Activated naive CD8-positive, alpha-beta T cell treated with anti-CD3 and anti-CD28 coated beads, Interleukin-2, amount 50 U/mL, for 24 hours (primary cell): ENCODE data around the gene ITIH5.
A peak's percentile ranks its signal among the peaks of the same experiment; 100 is the strongest.

Experiments
- ATAC-seq: fragments of 150-1000 bp; cut with Tn5 transposase; one replicate; pipeline ENCODE4 v1.10.0; 2021
- DNase-seq: peaks from one replicate; pipeline ENCODE4 v3.0.0; 2021
- H3K27ac Mint-ChIP-seq: one replicate; pipeline ENCODE4 v1.8.0; 2021; ENCODE audit warnings: mild to moderate bottlenecking, mixed read lengths
- H3K27me3 Mint-ChIP-seq: one replicate; pipeline ENCODE4 v1.8.0; 2021; ENCODE audit warnings: mixed read lengths
- H3K36me3 Mint-ChIP-seq: one replicate; pipeline ENCODE4 v1.8.0; 2021; ENCODE audit warnings: low read depth, mixed read lengths
- H3K4me1 Mint-ChIP-seq: one replicate; pipeline ENCODE4 v1.8.0; 2021; ENCODE audit warnings: mixed read lengths
- H3K4me3 Mint-ChIP-seq: one replicate; pipeline ENCODE4 v1.8.0; 2021; ENCODE audit warnings: mild to moderate bottlenecking, moderate library complexity, mixed read lengths
- H3K9me3 Mint-ChIP-seq: one replicate; pipeline ENCODE4 v1.8.0; 2021; ENCODE audit warnings: mixed read lengths

ITIH5 gene

DNA sequence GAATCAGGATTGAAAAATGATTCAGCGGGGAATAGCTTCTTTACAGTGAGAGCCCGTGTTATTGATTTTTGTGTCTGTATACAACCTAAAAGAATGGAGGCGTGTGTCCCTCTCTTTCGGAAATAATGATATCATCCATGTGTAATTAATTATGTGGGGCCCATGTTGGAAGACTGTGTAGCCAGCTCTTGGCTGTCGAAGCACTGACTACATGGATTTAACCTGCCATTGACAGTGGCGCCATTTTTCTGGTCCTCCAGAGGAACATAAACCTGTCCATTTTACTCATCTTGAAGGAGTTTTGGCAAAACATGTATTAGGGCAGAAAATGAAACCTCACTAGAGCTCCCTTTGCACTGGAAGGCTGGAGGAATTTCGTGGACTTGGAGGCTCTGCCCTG lies 119.6 kb downstream of the ITIH5 start:
- H3K27ac Mint-ChIP-seq, result no peak overlapping the region
- no peak for ATAC-seq
- H3K4me1 Mint-ChIP-seq, result no peaks in the 10 kb centered on the region

DNA sequence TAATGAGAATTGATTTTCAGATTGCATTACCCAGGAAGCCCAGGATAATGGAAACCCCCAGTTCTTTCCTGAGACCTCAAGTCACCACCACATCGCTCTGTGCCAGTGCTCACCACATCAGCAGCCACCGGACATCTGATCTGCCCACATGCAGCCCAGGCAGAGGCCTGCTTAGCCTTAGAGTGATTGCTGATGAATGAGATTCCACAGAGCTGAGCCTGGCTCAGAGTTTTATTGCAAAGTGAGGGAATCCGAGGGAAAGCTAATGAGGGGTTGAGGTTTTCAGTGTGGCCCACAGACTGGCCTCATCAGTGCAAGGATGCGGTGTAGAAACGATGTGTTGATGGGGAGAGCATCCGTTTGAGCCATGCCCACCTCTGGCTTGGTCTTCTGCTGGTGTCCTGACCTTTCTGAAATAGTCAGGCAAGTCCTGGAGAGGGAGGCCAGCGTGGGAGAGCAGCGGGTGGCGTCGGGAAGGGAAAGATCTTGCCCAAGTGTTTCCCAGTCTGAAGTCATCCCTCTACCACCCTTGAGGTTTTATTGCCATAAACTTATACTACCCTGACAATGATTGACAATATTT lies 120.3 kb downstream of the ITIH5 start:
- Mint-ChIP-seq H3K27me3 (no peaks in the 10 kb centered on the region), H3K27ac (no peak overlapping the region), H3K4me3 (no peak overlapping the region), H3K4me1 (no peaks in the 10 kb centered on the region), H3K9me3 (no peaks in the 10 kb centered on the region), H3K36me3 (no peaks in the 10 kb centered on the region)
- DNase-seq, result no peak
- no peak for ATAC-seq

More for the DNA sequence above, 119.6 kb downstream of the ITIH5 start:
- no peak for DNase-seq
- Mint-ChIP-seq H3K36me3 (no peaks in the 10 kb centered on the region), H3K9me3 (no peaks in the 10 kb centered on the region), H3K27me3 (no peaks in the 10 kb centered on the region), H3K4me3 (no peak overlapping the region)

DNA sequence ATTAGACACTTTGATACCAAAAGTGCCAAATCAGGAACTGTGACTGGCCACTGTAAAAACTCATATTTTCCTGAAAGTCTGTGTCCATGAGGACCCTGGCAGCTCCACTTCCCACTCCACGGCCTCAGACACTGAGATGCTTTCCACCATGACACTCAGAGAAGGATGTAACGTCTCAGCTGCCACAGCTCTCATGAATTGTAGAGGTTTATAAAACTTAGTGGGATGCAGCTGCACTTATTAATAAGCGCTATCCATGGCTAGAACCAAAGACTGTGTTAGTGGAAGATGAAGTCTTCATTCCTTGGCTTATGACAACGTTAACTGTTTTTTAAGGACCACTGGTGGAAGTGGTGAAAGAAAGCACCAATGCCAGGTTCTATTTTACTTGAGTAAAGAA lies 121.0 kb downstream of the ITIH5 start:
- H3K4me3 Mint-ChIP-seq, result no peak overlapping the region
- H3K9me3 Mint-ChIP-seq, result no peaks in the 10 kb centered on the region
- ATAC-seq (no peak), DNase-seq (no peak)
- no peaks in the 10 kb centered on the region for H3K27me3 Mint-ChIP-seq
- H3K4me1 Mint-ChIP-seq, result no peaks in the 10 kb centered on the region
- H3K36me3 Mint-ChIP-seq, result no peaks in the 10 kb centered on the region
- H3K27ac Mint-ChIP-seq, result no peak overlapping the region

DNA sequence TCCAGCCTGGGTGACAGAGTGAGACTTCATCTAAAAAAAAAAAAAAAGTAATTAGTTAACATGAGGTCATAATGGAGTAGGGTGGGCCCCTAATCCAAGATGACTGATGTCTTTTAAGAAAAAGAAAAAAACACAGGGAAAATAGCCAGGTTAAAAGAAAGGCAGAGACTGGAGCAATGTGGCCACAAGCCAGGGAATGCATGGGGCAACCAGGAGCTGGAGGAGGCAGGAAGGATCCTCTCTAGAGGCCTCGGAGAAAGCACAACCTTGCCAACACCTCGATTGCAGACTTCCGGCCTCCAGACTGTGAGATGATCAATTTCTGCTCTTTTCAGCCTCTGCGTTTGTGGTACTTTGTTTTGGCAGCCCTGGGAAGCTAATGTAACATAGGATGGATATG lies 121.5 kb downstream of the ITIH5 start:
- Mint-ChIP-seq H3K27me3 (no peaks in the 10 kb centered on the region), H3K9me3 (no peaks in the 10 kb centered on the region), H3K4me3 (no peak overlapping the region), H3K27ac (no peak overlapping the region), H3K36me3 (no peaks in the 10 kb centered on the region), H3K4me1 (no peaks in the 10 kb centered on the region)
- ATAC-seq (no peak), DNase-seq (no peak)

DNA sequence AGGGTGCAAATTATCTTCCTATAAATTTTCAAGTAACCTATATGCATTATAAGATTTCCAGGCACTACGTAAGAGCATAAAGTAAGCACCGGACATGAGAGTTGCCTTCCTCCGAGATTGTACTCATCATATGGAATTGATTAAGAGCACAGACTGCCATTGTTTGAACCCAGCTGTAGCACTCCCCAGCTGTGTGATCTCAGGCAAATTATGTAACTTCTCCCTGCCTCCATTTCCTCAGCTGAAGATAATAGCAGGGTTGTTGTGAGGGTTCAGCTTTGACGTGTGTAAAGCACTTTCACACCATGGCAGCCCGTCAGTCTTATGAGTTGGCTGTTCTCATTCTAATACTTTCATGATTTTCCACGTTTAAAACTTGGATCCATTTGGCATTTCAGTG lies 122.6 kb downstream of the ITIH5 start:
- ATAC-seq (no peak), DNase-seq (no peak)
- Mint-ChIP-seq H3K27ac (no peak overlapping the region), H3K4me3 (no peak overlapping the region), H3K27me3 (no peaks in the 10 kb centered on the region), H3K4me1 (peaks cover 8% of the 10 kb centered on the region), H3K36me3 (no peaks in the 10 kb centered on the region), H3K9me3 (peaks cover under 1% of the 10 kb centered on the region)

DNA sequence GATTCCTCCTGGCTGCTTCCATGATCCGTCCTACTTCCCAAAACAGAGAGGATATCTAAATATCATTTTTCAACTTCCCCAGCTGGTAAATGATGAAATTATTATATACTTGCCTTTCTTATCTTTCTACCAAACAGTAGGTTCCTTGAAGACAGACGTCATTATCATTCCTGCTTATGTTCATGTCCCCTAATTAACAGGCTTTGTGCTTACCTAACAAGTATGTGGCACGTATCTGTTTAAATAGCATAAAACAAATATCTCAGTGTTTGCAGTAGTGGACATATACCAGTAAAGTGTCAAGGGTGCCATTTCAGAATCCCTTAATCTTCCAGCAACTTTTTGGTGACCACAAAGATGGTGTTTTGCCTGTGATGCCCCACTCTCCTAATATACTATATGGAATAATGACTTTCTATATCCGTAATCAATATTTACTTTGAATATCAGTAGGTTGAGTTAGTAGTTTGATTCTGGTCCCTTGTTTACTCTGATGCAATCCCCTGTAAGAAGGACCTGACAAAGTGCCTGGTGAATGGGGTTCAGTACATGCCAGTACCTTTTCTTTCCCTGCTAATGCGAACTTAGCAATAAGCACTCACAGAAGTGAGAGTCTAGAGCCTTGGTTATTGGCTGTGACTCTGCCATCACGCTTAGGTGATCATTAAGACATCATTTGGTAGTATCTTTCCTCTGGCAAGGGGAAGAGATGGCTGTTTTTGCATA lies 124.4 kb downstream of the ITIH5 start:
- ATAC-seq (no peak), DNase-seq (no peak)
- H3K36me3 Mint-ChIP-seq, result peaks cover 6% of the 10 kb centered on the region
- H3K27ac Mint-ChIP-seq, result no peak overlapping the region
- H3K4me1 Mint-ChIP-seq, result peaks cover 20% of the 10 kb centered on the region
- peaks cover 17% of the 10 kb centered on the region for H3K9me3 Mint-ChIP-seq
- H3K4me3 Mint-ChIP-seq, result no peak overlapping the region
- H3K27me3 Mint-ChIP-seq, result no peaks in the 10 kb centered on the region

DNA sequence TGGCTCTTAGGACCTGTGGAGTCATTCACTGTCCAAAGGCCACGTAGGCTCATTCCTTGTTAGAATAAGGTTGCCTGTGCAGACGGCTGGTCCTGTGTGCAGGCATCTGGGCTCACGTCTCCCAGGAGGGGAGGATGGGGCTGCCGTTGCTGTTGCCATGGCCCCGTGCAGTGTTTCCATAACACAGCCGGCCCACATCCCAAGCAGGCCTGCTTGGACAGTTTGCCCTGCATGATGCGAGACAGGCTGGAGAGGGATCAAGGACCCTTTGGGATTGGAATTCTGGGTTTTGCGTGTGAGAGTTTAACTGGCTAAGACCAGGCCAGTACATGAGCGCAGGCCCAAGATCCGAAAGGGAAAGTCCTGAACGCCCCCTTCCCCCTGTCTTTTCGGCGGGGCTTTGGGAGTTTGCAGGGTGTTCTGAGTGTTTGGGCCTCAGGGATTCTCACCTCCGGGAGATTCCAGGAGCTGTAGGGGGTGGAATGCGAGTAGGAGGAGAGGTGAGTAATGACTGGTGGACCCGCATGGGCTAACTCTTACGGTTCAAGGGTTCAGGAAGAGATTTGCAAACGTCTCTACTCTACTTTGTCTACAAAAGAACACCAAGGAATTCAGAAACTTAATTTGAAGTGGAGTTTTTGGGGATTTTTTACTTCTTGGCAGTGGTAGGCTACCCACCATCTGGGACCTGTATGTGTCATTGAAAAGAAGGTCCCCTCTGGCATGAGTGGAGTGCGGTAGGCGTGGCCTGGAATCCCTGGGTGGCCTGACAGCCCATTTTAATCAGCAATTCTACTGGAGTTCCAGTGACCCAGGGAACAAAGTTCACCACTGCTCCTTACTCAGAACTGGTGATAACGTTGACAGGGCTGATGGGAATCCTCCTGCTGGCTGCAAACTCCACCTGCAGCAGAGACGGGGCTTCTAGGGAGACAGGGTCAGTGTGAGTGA lies 125.4 kb downstream of the ITIH5 start:
- Mint-ChIP-seq H3K27me3 (no peaks in the 10 kb centered on the region), H3K36me3 (peaks cover 6% of the 10 kb centered on the region), H3K9me3 (peaks cover 17% of the 10 kb centered on the region), H3K27ac (no peak overlapping the region), H3K4me1 (peaks cover 20% of the 10 kb centered on the region), H3K4me3 (no peak overlapping the region)
- DNase-seq (no peak), ATAC-seq (no peak)

DNA sequence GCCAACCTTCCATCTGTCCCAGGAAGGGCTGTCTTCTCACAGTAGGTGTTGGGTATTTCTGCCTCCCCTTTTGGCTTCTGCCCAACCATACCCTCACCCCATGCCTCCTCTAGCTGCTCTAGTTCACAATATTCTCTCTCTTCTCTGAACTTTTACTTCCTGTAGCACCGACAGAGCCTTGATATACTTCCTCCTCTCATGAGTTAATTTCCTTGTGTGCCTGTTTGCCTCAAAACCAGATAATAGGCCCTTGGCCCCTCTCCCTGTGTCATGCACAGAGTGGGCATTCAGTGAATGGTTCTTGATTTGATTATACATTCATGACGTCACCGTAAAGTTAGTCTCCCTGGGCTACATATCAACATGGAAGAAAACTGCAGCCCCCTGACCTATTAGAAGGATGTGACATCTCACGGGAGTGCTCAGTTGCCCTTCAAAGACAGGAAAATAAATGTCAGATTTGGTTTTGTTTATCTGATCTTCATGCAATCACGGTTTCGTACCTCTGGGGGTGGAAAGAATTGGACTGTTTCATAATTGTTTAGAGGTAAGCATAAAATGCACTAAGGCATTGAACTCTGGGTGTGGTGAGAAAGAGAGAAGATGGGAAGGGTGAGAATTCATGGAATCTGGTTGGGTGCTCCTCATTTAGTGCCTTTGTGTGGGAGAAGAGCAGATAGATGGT lies 127.7 kb downstream of the ITIH5 start:
- Mint-ChIP-seq H3K9me3 (peaks cover 17% of the 10 kb centered on the region), H3K27ac (peak overlapping the region; percentile 90), H3K4me1 (peaks cover 20% of the 10 kb centered on the region), H3K27me3 (no peaks in the 10 kb centered on the region), H3K36me3 (peaks cover 6% of the 10 kb centered on the region), H3K4me3 (no peak overlapping the region)
- peak; percentile 12 for DNase-seq
- peak; percentile 92 for ATAC-seq

DNA sequence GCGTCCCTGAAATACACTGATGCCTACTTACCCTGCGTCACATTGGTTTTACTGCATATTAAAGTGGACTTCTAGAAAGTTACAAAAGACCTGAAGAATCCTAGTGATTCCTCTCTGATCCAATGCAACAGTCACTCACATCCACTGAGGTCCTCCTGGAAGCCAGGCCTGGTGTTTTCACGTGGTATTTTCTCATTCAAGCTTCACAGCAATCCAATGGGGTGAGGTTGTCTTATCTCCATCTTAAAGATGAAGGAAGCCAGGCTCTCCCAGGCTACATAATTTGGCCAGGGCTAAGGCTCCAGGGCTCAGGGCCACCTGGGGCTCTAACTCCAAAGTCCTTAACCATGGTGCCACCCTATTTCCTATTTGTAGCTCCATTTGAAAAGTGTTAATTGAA lies 129.6 kb downstream of the ITIH5 start:
- Mint-ChIP-seq H3K36me3 (peaks cover 6% of the 10 kb centered on the region), H3K4me3 (no peak overlapping the region), H3K27me3 (no peaks in the 10 kb centered on the region), H3K9me3 (peaks cover 17% of the 10 kb centered on the region), H3K27ac (no peak overlapping the region), H3K4me1 (peaks cover 20% of the 10 kb centered on the region)
- ATAC-seq, result no peak
- DNase-seq, result no peak

DNA sequence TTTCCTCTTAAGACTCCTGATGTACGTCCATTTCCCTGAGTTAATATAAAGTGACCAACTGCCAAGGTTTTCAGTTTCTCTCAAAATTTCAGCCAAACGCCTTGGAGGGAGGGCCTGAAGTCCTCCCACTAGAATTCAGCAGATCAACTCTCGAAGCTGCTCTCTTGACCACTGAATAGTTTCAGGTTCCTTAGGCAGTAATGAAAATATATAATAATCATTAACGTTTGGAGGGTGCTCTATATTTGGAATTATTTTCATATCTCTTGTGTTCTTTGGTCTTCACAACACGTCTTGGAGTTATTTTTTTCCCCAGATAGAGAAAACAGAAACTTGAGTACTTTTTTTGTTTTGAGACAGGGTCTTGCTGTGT lies 132.3 kb downstream of the ITIH5 start:
- H3K9me3 Mint-ChIP-seq, result peaks cover 17% of the 10 kb centered on the region
- DNase-seq (no peak), ATAC-seq (no peak)
- no peak overlapping the region for H3K4me3 Mint-ChIP-seq
- peaks cover 10% of the 10 kb centered on the region for H3K27me3 Mint-ChIP-seq
- H3K27ac Mint-ChIP-seq, result no peak overlapping the region
- peaks cover 15% of the 10 kb centered on the region for H3K4me1 Mint-ChIP-seq
- H3K36me3 Mint-ChIP-seq, result peaks cover 6% of the 10 kb centered on the region

DNA sequence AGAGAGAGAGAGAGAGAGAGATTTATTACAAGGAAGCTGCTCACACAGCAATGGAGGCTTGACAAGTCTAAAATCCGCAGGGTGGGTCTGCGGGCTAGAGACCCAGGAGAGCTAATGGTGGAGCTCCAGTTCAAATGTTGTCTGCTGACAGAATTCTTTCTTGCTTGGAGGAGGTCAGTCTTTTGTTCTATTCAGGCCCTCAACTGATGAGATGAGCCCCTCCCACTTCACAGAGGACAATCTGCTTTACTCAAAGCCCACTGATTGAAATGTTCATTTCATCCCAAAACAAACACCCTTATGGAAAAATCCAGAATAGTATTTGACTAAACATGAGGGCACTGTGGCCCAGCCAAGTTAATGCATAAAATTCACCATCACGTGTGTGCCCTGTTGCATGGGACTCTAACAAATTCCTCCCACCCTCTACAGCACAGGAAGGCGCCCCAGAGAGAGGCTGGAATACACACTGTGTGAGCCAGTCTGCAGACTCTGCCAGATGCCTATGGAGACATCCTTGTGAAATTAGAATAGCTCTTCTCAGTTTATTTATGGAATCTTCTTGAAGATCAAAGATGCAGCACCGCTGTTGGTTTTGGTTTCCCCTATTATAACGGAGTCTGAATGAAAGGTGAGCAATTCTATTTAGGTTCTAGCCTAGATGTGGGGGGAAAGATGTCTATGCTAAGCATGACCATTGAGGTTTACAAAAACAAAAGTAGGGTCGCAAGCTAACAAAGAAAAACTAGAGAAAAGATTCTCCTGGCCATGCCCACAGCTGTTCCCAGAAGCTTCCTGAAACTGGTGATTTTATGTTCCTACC lies 132.9 kb downstream of the ITIH5 start:
- Mint-ChIP-seq H3K4me1 (peaks cover 9% of the 10 kb centered on the region), H3K36me3 (peaks cover 4% of the 10 kb centered on the region), H3K9me3 (peaks cover 14% of the 10 kb centered on the region), H3K27ac (no peak overlapping the region), H3K4me3 (no peak overlapping the region), H3K27me3 (peaks cover 10% of the 10 kb centered on the region)
- no peak for ATAC-seq
- no peak for DNase-seq

DNA sequence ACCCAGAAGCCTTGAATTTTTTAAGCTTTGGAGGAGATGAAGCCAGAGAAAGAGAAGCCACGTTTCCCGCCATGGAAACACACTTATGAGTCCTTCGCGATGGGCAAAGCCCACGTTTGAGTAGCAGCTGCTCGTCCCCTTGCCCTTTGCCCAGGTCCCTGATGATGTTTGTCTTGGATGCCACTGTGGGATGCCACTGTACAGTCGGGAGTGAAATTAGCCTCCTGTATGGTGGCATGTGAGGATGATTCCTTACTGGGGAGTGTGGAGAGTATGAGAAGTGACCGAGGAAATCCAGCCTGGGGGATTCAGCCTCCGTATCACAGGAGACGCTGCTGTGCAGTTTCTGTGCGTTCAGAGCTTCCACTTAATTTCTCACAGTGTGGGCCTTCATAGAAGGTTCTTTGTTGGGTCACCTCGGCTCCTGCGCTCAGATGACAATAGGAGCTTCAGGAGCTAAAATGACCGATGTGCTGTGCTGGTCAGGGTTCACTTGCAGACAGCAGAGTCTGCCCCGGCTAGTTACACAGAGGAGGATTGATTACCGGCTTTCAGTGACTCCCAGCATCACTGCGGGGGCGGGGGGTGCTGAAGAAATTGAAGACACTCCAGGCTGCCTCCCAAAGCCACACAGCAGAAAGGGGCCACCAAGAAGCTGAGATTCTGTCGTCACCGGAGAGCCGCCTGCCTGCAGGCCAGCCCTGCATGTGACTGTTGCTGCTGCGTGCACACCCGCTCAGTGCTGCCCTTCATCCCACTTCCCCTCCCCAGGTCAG lies 133.9 kb downstream of the ITIH5 start:
- DNase-seq, result no peak

DNA sequence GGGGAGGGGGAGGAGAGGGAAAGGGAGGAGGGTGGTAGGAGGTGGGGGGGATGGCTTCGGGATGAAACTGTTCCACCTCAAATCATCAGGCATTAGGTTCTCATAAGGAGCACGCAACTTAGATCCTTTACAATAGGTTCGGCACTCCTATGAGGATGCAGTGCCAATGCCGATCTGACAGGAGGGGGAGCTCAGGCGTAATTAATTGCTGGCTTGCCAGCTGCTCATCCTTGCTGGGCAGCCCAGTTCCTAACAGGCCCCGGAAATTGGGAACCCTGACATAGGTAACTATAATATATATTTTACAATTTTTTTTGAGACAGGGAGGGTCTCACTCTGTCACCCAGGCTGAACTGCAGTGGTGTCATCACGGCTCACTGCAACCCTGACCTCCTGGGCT lies 137.1 kb downstream of the ITIH5 start:
- no peak overlapping the region for H3K4me3 Mint-ChIP-seq
- H3K27ac Mint-ChIP-seq, result no peak overlapping the region
- H3K4me1 Mint-ChIP-seq, result peaks cover 4% of the 10 kb centered on the region
- no peaks in the 10 kb centered on the region for H3K9me3 Mint-ChIP-seq
- no peaks in the 10 kb centered on the region for H3K36me3 Mint-ChIP-seq
- no peak for ATAC-seq
- no peak for DNase-seq
- H3K27me3 Mint-ChIP-seq, result peaks cover 12% of the 10 kb centered on the region

More for the DNA sequence above, 133.9 kb downstream of the ITIH5 start:
- Mint-ChIP-seq H3K27ac (no peak overlapping the region), H3K9me3 (peaks cover 5% of the 10 kb centered on the region), H3K27me3 (peaks cover 10% of the 10 kb centered on the region), H3K36me3 (no peaks in the 10 kb centered on the region), H3K4me1 (no peaks in the 10 kb centered on the region), H3K4me3 (no peak overlapping the region)
- ATAC-seq, result no peak
